Ishikawa (cell line): ENCODE results near the gene IGF1R.

Source experiments
- CEBPB ChIP-seq: IDR thresholded peaks from 2 replicates; pipeline ENCODE4 v1.6.1; 2012
- EP300 ChIP-seq: IDR thresholded peaks from 2 replicates; pipeline ENCODE4 v1.6.1; 2012; ENCODE audit warnings: borderline replicate concordance
- MAX ChIP-seq: IDR thresholded peaks from 2 replicates; pipeline ENCODE4 v1.6.1; 2012
- TEAD4 ChIP-seq: IDR thresholded peaks from 2 replicates; pipeline ENCODE4 v1.6.1; 2012
- YY1 ChIP-seq: IDR thresholded peaks from 2 replicates; pipeline ENCODE4 v1.6.1; 2012; ENCODE audit warnings: low read depth
- TF ChIP-seq, protein P1 (sequence below): IDR thresholded peaks from 2 replicates; pipeline ENCODE4 v1.6.1; 2012; ENCODE audit warnings: low read depth, mild to moderate bottlenecking

GRCh38 chr15:98980899-98981228 lies 332.5 kb downstream of the IGF1R start:
- no peak for TF ChIP-seq EP300
- TF ChIP-seq CEBPB = no peak
- TF ChIP-seq TEAD4 = no peak
- no peak for TF ChIP-seq MAX
- no peak for TF ChIP-seq YY1
- TF ChIP-seq, protein P1, sequence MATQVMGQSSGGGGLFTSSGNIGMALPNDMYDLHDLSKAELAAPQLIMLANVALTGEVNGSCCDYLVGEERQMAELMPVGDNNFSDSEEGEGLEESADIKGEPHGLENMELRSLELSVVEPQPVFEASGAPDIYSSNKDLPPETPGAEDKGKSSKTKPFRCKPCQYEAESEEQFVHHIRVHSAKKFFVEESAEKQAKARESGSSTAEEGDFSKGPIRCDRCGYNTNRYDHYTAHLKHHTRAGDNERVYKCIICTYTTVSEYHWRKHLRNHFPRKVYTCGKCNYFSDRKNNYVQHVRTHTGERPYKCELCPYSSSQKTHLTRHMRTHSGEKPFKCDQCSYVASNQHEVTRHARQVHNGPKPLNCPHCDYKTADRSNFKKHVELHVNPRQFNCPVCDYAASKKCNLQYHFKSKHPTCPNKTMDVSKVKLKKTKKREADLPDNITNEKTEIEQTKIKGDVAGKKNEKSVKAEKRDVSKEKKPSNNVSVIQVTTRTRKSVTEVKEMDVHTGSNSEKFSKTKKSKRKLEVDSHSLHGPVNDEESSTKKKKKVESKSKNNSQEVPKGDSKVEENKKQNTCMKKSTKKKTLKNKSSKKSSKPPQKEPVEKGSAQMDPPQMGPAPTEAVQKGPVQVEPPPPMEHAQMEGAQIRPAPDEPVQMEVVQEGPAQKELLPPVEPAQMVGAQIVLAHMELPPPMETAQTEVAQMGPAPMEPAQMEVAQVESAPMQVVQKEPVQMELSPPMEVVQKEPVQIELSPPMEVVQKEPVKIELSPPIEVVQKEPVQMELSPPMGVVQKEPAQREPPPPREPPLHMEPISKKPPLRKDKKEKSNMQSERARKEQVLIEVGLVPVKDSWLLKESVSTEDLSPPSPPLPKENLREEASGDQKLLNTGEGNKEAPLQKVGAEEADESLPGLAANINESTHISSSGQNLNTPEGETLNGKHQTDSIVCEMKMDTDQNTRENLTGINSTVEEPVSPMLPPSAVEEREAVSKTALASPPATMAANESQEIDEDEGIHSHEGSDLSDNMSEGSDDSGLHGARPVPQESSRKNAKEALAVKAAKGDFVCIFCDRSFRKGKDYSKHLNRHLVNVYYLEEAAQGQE = no peak
